ENCODE measurements around the gene CHRNA4. TPM values are rescaled to one million over a fixed set of nuclear protein-coding genes. Genes with fewer than 3 reads are reported as not detected.

Gene CHRNA4
- total and polyA plus RNA-seq, 9 of the 15 experiments (the other 6 are each of a cell fraction or from before 2014, with no cell fraction given) = not detected

GRCh38 chr20:63366390-63367365, 5.5 kb upstream of the CHRNA4 start:
- ATAC-seq = no peak
- Histone ChIP-seq H3K9me1 (ENCODE audit: control insufficient read depth, insufficient read depth, low read length) (no peaks in the 10 kb centered on the region), H3K27ac (ENCODE audit: extremely low read depth, low read depth, low read length) (no peak overlapping the region), H3K79me2 (ENCODE audit: control insufficient read depth, insufficient read depth, low read length) (no peaks in the 10 kb centered on the region), H2AFZ (ENCODE audit: low read depth, low read length) (no peak overlapping the region), H3K36me3 (ENCODE audit: control insufficient read depth, insufficient read depth, low read length) (no peaks in the 10 kb centered on the region), H3K9me3 (replicated peaks; ENCODE audit: control insufficient read depth, insufficient read depth, low read depth, low read length) (no peaks in the 10 kb centered on the region), H4K20me1 (replicated peaks; ENCODE audit: control insufficient read depth, insufficient read depth, low read length) (peaks cover 1% of the 10 kb centered on the region), H3K4me3 (no peak overlapping the region), H3K4me1 (replicated peaks in 1 of 2; ENCODE audit: control insufficient read depth in 2 of 2, insufficient read depth in 2 of 2, low read length in 2 of 2) (peaks cover 0 to 21% of the 10 kb centered on the region in 2 experiments; a peak in 2 of 5 replicates), H3K9ac (ENCODE audit: insufficient read depth in 1 of 2, low read depth in 2 of 2, low read length in 2 of 2) (no peak overlapping the region), H3K4me2 (ENCODE audit: insufficient read depth, low read length) (no peak overlapping the region), H3K27me3 (ENCODE audit: control insufficient read depth in 2 of 2, insufficient read depth in 2 of 2, low read length in 2 of 2) (peaks cover 8 to 73% of the 10 kb centered on the region in 2 experiments; a peak in 4 of 5 replicates)
- no TSS peak for BruUV-seq (replicated peaks)
- 8% methylated on average over 30 of the region's 30 CpGs for whole genome bisulfite sequencing (ENCODE audit: insufficient coverage, low coverage, missing lambda C conversion rate)
- no peak for TF ChIP-seq MITF (IDR thresholded peaks at IDR 0.05)
- TF ChIP-seq TAL1 (IDR thresholded peaks at IDR 0.05) = no peak
- TF ChIP-seq ZNF740 (CRISPR knock-in tag; IDR thresholded peaks at IDR 0.05) = no peak
- TF ChIP-seq ZNF740 (tag; IDR thresholded peaks at IDR 0.05) = no peak
- TF ChIP-seq JUND (IDR thresholded peaks at IDR 0.05; ENCODE audit: borderline replicate concordance, low read depth, low read length) = no peak
- no peak for TF ChIP-seq JUND (tag; IDR thresholded peaks at IDR 0.05; ENCODE audit: borderline replicate concordance, low read depth, low read length)
- no peak for TF ChIP-seq ARID2 (IDR thresholded peaks at IDR 0.05)
- TF ChIP-seq RBM17 (IDR thresholded peaks at IDR 0.05; ENCODE audit: borderline replicate concordance, low read depth, low read length) = no peak
- TF ChIP-seq NCOA4 (IDR thresholded peaks at IDR 0.05; ENCODE audit: partially characterized antibody) = no peak
- TF ChIP-seq MYBL2 (IDR thresholded peaks at IDR 0.05; ENCODE audit: low read depth) = no peak
- TF ChIP-seq MYBL2 (CRISPR knock-in tag; IDR thresholded peaks at IDR 0.05; ENCODE audit: borderline replicate concordance) = no peak
- TF ChIP-seq FOXM1 (IDR thresholded peaks at IDR 0.05; ENCODE audit: low read depth) = no peak
- no peak for TF ChIP-seq FOXM1 (CRISPR knock-in tag; IDR thresholded peaks at IDR 0.05; ENCODE audit: low read depth)
- no peak for TF ChIP-seq RREB1 (CRISPR knock-in tag; IDR thresholded peaks at IDR 0.05)
- in situ Hi-C loops (cut with MboI) (no loop called here), intact Hi-C loops (cut with micrococcal nuclease) (no loop called here)
- ChIA-PET POLR2A (interaction anchor here (0.7 to 1.2 kb wide), 2 partner anchors 12 to 116 kb away, joined by 3 to 4 read pairs; no protein-coding TSS in a partner anchor), CTCF (ENCODE audit: low intra/inter-chr PET ratio) (no interaction called here)
- FAIRE-seq = no peak
- DNase-seq (ENCODE audit: extremely low read depth in 1 of 4, low spot score in 3 of 4) = no peak

Data from K562 (cell line).